ENCODE data around the gene MYBPC3. TPM values are rescaled to one million over a fixed set of nuclear protein-coding genes. Genes with fewer than 3 reads are reported as not detected.

Gene MYBPC3
- total RNA-seq, 1 experiment from 2014 or later = 0.07 TPM

DNA sequence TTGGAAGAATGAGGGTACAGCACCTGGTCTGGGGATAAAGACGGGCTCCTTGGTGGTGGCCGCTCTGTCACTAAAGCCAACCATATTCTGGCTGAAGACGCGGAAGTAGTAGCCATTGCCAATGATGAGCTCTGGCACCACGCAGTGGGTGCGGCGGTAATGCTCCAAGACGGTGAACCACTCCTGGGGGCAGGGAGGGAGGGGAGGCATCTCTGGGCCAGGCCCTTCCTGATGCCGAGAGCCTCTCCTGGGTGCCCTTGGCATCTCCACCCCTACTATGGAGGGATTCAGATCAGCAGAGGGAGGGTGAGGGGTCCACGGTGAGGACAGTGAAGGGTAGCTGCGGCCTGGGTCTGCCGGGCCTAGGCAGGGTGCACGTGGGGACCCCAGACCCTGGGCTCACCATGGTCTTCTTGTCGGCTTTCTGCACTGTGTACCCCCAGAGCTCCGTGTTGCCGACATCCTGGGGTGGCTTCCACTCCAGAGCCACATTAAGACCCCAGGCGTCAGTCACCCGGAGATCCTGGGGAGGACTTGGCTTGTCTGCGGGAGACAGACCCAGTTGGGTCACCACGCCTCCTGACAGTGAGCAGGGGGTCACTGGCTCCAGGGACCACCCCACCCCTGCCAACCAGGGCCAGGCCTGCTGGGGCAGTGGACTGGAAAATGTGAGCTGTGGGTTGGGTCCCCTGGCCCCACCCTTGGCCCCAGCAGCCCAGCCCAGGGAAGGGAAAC lies 19.5 kb downstream of the MYBPC3 start:
- no peak for ATAC-seq
- DNase-seq (ENCODE audit: low spot score) = no peak
- TF ChIP-seq PRRX2 (CRISPR knock-in tag; IDR thresholded peaks at IDR 0.05) (no peak), GRHL2 (CRISPR knock-in tag; IDR thresholded peaks at IDR 0.05; ENCODE audit: insufficient replicate concordance, severe bottlenecking) (no peak), FOXP1 (CRISPR knock-in tag; IDR thresholded peaks at IDR 0.05; ENCODE audit: borderline replicate concordance) (no peak), ZNF263 (CRISPR knock-in tag; IDR thresholded peaks at IDR 0.05; ENCODE audit: low read depth) (no peak), E2F5 (CRISPR knock-in tag; IDR thresholded peaks at IDR 0.05) (no peak), CREB1 (CRISPR knock-in tag; IDR thresholded peaks at IDR 0.05) (no peak), PRDM15 (CRISPR knock-in tag; IDR thresholded peaks at IDR 0.05) (no peak), SP1 (CRISPR knock-in tag; conservative IDR thresholded peaks at IDR 0.05) (no peak)
- TF ChIP-seq, protein P1, sequence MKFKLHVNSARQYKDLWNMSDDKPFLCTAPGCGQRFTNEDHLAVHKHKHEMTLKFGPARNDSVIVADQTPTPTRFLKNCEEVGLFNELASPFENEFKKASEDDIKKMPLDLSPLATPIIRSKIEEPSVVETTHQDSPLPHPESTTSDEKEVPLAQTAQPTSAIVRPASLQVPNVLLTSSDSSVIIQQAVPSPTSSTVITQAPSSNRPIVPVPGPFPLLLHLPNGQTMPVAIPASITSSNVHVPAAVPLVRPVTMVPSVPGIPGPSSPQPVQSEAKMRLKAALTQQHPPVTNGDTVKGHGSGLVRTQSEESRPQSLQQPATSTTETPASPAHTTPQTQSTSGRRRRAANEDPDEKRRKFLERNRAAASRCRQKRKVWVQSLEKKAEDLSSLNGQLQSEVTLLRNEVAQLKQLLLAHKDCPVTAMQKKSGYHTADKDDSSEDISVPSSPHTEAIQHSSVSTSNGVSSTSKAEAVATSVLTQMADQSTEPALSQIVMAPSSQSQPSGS (CRISPR knock-in tag; IDR thresholded peaks at IDR 0.05; ENCODE audit: borderline replicate concordance, low read depth) = no peak
- TF ChIP-seq, protein P2, sequence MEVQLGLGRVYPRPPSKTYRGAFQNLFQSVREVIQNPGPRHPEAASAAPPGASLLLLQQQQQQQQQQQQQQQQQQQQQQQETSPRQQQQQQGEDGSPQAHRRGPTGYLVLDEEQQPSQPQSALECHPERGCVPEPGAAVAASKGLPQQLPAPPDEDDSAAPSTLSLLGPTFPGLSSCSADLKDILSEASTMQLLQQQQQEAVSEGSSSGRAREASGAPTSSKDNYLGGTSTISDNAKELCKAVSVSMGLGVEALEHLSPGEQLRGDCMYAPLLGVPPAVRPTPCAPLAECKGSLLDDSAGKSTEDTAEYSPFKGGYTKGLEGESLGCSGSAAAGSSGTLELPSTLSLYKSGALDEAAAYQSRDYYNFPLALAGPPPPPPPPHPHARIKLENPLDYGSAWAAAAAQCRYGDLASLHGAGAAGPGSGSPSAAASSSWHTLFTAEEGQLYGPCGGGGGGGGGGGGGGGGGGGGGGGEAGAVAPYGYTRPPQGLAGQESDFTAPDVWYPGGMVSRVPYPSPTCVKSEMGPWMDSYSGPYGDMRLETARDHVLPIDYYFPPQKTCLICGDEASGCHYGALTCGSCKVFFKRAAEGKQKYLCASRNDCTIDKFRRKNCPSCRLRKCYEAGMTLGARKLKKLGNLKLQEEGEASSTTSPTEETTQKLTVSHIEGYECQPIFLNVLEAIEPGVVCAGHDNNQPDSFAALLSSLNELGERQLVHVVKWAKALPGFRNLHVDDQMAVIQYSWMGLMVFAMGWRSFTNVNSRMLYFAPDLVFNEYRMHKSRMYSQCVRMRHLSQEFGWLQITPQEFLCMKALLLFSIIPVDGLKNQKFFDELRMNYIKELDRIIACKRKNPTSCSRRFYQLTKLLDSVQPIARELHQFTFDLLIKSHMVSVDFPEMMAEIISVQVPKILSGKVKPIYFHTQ (CRISPR knock-in tag; IDR thresholded peaks at IDR 0.05) = no peak
- Mint-ChIP-seq H3K4me3 (no peak overlapping the region), H3K4me1 (no peaks in the 10 kb centered on the region), H3K27ac (no peak overlapping the region), H3K9me3 (no peaks in the 10 kb centered on the region), H3K27me3 (ENCODE audit: low read depth) (no peaks in the 10 kb centered on the region), H3K36me3 (peaks cover 7% of the 10 kb centered on the region; the same call in 1 of the 2 replicates)
- POLR2A ChIA-PET = no interaction called here
- CTCF ChIA-PET = interaction anchor here (1.8 kb wide), 1 partner anchor 22 kb away, joined by 15 read pairs; no protein-coding TSS in a partner anchor

GRCh38 chr11:47332303-47332711 lies 20.2 kb downstream of the MYBPC3 start:
- Mint-ChIP-seq H3K4me3 (no peak overlapping the region), H3K27ac (peak overlapping the region; percentile 32; the same call in 1 of the 2 replicates), H3K27me3 (ENCODE audit: low read depth) (no peaks in the 10 kb centered on the region), H3K9me3 (no peaks in the 10 kb centered on the region), H3K36me3 (peaks cover 9% of the 10 kb centered on the region; the same call in 1 of the 2 replicates), H3K4me1 (no peaks in the 10 kb centered on the region)
- DNase-seq (ENCODE audit: low spot score) (no peak), ATAC-seq (no peak)
- POLR2A ChIA-PET = no interaction called here
- CTCF ChIA-PET = no interaction called here
- TF ChIP-seq SP1 (CRISPR knock-in tag; conservative IDR thresholded peaks at IDR 0.05) (no peak), MLX (CRISPR knock-in tag; IDR thresholded peaks at IDR 0.05) (no peak), CBFB (CRISPR knock-in tag; IDR thresholded peaks at IDR 0.05; ENCODE audit: low read depth) (no peak)
- TF ChIP-seq, protein P3, sequence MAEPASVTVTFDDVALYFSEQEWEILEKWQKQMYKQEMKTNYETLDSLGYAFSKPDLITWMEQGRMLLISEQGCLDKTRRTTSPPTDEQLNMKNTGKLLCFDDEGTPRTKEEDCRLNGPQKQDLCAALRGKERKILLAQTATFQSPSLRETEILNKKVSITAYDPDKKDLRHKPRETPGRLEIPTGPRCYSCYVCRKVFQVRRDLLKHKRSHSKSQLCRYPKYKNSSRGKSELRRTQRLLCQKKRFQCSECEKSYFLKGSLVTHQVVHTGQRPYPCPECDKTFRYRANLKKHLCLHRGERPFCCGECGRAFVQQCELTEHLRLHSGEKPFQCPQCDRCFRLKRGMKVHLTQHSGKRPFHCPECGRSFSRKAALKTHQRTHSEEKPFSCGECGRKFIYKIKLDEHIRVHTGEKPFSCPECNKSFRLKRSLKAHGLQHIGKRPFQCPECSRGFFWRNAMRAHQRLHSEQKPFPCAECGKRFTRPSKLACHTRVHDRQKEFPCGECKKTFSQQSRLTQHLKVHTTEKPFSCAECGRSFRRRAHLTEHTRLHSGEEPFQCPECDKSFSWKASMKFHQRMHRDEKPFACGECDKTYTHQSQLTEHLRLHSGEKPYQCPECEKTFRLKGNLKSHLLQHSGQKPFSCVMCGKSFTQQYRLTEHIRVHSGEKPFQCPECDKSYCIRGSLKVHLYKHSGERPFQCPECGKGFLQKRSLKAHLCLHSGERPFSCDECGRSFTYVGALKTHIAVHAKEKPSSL (CRISPR knock-in tag; conservative IDR thresholded peaks at IDR 0.05) = no peak
- TF ChIP-seq, protein P4, sequence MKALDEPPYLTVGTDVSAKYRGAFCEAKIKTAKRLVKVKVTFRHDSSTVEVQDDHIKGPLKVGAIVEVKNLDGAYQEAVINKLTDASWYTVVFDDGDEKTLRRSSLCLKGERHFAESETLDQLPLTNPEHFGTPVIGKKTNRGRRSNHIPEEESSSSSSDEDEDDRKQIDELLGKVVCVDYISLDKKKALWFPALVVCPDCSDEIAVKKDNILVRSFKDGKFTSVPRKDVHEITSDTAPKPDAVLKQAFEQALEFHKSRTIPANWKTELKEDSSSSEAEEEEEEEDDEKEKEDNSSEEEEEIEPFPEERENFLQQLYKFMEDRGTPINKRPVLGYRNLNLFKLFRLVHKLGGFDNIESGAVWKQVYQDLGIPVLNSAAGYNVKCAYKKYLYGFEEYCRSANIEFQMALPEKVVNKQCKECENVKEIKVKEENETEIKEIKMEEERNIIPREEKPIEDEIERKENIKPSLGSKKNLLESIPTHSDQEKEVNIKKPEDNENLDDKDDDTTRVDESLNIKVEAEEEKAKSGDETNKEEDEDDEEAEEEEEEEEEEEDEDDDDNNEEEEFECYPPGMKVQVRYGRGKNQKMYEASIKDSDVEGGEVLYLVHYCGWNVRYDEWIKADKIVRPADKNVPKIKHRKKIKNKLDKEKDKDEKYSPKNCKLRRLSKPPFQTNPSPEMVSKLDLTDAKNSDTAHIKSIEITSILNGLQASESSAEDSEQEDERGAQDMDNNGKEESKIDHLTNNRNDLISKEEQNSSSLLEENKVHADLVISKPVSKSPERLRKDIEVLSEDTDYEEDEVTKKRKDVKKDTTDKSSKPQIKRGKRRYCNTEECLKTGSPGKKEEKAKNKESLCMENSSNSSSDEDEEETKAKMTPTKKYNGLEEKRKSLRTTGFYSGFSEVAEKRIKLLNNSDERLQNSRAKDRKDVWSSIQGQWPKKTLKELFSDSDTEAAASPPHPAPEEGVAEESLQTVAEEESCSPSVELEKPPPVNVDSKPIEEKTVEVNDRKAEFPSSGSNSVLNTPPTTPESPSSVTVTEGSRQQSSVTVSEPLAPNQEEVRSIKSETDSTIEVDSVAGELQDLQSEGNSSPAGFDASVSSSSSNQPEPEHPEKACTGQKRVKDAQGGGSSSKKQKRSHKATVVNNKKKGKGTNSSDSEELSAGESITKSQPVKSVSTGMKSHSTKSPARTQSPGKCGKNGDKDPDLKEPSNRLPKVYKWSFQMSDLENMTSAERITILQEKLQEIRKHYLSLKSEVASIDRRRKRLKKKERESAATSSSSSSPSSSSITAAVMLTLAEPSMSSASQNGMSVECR (CRISPR knock-in tag; IDR thresholded peaks at IDR 0.05; ENCODE audit: borderline replicate concordance) = no peak

All from WTC11 (cell line).